GM21737 (cell line): Measurements from ENCODE around the gene CROCC2.

ENCODE experiments used
- ATAC-seq: cut with Tn5 transposase; IDR thresholded peaks from one replicate; pipeline ENCODE4 v1.9.1; 2021; ENCODE audit warnings: mild to moderate bottlenecking, moderate library complexity; ENCODE audit not compliant: unreplicated experiment

The CROCC2 gene

GRCh38 chr2:240904216-240905175 lies 1.6 kb upstream of the CROCC2 start:
- no peak for ATAC-seq

GRCh38 chr2:240905176-240905781 lies 857 bp upstream of the CROCC2 start:
- ATAC-seq = no peak

- ATAC-seq = no peak
Observed at GRCh38 chr2:240906911-240907590, 915 bp downstream of the CROCC2 start.

GRCh38 chr2:240909216-240909974 lies 3.3 kb downstream of the CROCC2 start:
- no peak for ATAC-seq

GRCh38 chr2:240911641-240912265 lies 5.6 kb downstream of the CROCC2 start:
- ATAC-seq = no peak

- ATAC-seq = no peak
Observed at GRCh38 chr2:240912878-240913809, 7.0 kb downstream of the CROCC2 start.

- no peak for ATAC-seq
Observed at GRCh38 chr2:240913810-240914644, 7.9 kb downstream of the CROCC2 start.

- ATAC-seq = no peak
Observed at GRCh38 chr2:240914645-240915525, 8.7 kb downstream of the CROCC2 start.

GRCh38 chr2:240915526-240916341 lies 9.6 kb downstream of the CROCC2 start:
- ATAC-seq = no peak

GRCh38 chr2:240916571-240917008 lies 10.5 kb downstream of the CROCC2 start:
- no peak for ATAC-seq

GRCh38 chr2:240917009-240917683 lies 11.0 kb downstream of the CROCC2 start:
- ATAC-seq = no peak

GRCh38 chr2:240917684-240918257 lies 11.6 kb downstream of the CROCC2 start:
- no peak for ATAC-seq

GRCh38 chr2:240918258-240919091 lies 12.3 kb downstream of the CROCC2 start:
- ATAC-seq = no peak

- ATAC-seq = no peak
Observed at GRCh38 chr2:240919161-240919781, 13.1 kb downstream of the CROCC2 start.
